Right atrium auricular region (tissue), 2 donors: ENCODE results near the gene ACTN4. TPM values are rescaled to one million over a fixed set of nuclear protein-coding genes. Genes with fewer than 3 reads are reported as not detected.

Experiments
- DNase-seq: peaks from one replicate; pipeline ENCODE4 v3.0.0-alpha.2; 2019; ENCODE audit warnings: low spot score
- H3K27ac ChIP-seq, 2 donors: fragments of 200-600 bp; sonication (generic); 1 replicate in 1 of 2; 2 replicates in 1 of 2; pipeline ENCODE4 v1.5.1; 2016 to 2019
- H3K27me3 ChIP-seq, 2 donors: fragments of 200-600 bp; sonication (generic); one replicate each; pipeline versions ENCODE4 v1.5.1 to v1.6.0; 2017 to 2019
- H3K36me3 ChIP-seq: fragments of 200-600 bp; sonication (generic); one replicate; pipeline ENCODE4 v1.5.1; 2016
- H3K4me1 ChIP-seq, 2 donors: fragments of 200-600 bp; sonication (generic); one replicate each; pipeline versions ENCODE4 v1.5.1 to v1.6.0; 2017 to 2019
- H3K4me3 ChIP-seq, 2 donors: fragments of 200-600 bp; sonication (generic); 1 replicate in 1 of 2; 2 replicates in 1 of 2; pipeline ENCODE4 v1.5.1; 2017 to 2019; ENCODE audit warnings: mild to moderate bottlenecking in 1 of 2, moderate library complexity in 1 of 2
- H3K9me3 ChIP-seq, 2 donors: fragments of 200-600 bp; sonication (generic); one replicate each; pipeline ENCODE4 v1.5.1; 2019
- total RNA-seq, 2 donors: library from RNA; depleted of rRNA; stranded (reverse); fragments of >200 nt; gene quantifications; one replicate each; pipeline ENCODE4 v1.1.0, GENCODE V29; 2016
- TF ChIP-seq, protein P1 (sequence below), 2 donors: fragments of 200-600 bp; sonication (generic); IDR thresholded peaks; one replicate each; pipeline ENCODE4 v1.5.1; 2019; ENCODE audit warnings: antibody characterized with exemption in 2 of 2

ACTN4 gene
- total RNA-seq, 2 donors from 2014 or later = 115 to 180 TPM

DNA sequence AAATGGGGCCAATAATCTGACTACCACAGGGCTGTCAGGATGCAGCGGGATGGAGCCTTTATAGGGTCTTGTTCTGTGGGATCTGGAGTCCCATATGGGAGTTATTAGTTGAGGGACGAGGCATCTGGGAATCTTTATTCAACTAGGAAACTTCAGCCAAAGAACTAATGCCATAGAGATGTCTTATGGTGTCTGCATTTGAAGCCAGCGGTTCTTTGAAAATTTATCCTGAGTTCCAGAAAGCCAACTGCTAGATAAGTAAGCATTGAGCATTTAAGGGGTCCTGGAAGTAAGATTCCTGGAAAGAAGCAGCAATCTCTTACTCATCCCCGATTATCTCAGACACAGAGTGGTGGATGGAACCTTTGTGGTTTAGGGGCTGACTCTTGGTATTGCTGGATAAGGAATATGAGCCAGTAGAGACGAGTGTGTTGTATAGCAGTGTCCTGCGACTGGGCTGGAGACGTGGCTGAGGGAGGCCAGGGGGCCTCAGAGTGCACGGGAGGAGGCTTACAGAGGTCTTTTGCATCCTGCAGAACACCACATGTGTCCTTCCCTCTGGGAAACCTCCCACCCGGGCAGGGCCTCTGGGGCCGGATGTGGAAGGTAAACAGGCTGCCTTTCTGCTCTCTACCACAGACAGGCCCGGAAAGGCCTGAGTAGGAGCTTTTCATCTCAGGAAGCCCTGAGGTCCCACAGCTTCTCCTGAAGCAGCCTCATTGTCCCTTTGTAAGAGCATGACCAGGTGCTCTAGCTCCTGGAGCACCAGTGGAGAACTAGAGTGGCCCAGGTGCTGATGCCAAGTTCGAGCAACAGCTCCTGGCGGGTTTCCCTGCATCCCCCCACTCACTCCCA is 28.8 kb downstream of the ACTN4 start:
- DNase-seq = no peak
- H3K4me1 ChIP-seq = peaks cover 0 to 92% of the 10 kb centered on the region in 2 donors
- TF ChIP-seq, protein P1, sequence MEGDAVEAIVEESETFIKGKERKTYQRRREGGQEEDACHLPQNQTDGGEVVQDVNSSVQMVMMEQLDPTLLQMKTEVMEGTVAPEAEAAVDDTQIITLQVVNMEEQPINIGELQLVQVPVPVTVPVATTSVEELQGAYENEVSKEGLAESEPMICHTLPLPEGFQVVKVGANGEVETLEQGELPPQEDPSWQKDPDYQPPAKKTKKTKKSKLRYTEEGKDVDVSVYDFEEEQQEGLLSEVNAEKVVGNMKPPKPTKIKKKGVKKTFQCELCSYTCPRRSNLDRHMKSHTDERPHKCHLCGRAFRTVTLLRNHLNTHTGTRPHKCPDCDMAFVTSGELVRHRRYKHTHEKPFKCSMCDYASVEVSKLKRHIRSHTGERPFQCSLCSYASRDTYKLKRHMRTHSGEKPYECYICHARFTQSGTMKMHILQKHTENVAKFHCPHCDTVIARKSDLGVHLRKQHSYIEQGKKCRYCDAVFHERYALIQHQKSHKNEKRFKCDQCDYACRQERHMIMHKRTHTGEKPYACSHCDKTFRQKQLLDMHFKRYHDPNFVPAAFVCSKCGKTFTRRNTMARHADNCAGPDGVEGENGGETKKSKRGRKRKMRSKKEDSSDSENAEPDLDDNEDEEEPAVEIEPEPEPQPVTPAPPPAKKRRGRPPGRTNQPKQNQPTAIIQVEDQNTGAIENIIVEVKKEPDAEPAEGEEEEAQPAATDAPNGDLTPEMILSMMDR (IDR thresholded peaks at IDR 0.05) = no peak
- H3K27me3 ChIP-seq = no peaks in the 10 kb centered on the region
- H3K4me3 ChIP-seq = no peak overlapping the region
- H3K27ac ChIP-seq = peak overlapping the region; percentile 83 to 90
- peaks cover 16% of the 10 kb centered on the region for H3K36me3 ChIP-seq
- no peaks in the 10 kb centered on the region for H3K9me3 ChIP-seq

DNA sequence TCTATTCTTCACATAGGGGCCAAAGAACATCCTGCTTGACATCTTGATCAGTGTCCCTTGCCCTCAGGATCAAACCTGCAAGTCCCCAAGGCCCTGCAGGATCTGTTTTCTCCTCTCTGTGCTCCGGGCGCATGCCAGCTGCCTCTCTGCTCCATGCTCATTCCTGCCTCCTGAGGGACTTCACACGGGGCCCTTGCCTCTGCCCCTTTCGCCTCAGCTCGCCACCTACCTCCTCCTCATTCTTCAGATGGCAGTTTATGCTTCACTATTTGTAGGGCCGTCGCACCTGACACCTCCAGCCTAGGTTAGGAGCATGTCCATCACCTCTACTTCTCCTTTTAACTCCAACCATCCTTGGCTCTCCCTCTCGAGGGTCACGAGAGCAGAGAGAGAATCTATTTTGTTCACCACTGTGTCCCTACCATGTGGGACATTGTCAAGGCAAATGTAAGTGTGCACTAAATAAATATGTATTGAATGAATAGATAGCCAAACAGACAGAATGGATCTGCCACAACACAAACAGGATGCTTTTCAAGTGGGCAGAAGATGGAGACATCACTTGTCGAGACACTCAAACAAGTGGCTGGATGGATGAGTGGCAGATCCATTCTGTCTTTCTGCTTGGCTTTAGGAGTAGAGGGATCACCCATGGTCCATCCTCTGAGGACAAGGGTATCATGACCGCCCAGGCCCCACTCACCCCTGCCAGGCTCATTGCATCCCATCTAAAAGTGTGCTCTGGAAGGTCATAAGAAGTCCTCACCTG is 29.6 kb downstream of the ACTN4 start:
- H3K27me3 ChIP-seq = no peaks in the 10 kb centered on the region
- no peaks in the 10 kb centered on the region for H3K9me3 ChIP-seq
- H3K4me3 ChIP-seq = no peak overlapping the region
- TF ChIP-seq, protein P1 (IDR thresholded peaks at IDR 0.05) = no peak
- DNase-seq = no peak
- H3K36me3 ChIP-seq = peaks cover 16% of the 10 kb centered on the region
- peak overlapping the region; percentile 83 to 90 for H3K27ac ChIP-seq
- peaks cover 0 to 92% of the 10 kb centered on the region in 2 donors for H3K4me1 ChIP-seq

DNA sequence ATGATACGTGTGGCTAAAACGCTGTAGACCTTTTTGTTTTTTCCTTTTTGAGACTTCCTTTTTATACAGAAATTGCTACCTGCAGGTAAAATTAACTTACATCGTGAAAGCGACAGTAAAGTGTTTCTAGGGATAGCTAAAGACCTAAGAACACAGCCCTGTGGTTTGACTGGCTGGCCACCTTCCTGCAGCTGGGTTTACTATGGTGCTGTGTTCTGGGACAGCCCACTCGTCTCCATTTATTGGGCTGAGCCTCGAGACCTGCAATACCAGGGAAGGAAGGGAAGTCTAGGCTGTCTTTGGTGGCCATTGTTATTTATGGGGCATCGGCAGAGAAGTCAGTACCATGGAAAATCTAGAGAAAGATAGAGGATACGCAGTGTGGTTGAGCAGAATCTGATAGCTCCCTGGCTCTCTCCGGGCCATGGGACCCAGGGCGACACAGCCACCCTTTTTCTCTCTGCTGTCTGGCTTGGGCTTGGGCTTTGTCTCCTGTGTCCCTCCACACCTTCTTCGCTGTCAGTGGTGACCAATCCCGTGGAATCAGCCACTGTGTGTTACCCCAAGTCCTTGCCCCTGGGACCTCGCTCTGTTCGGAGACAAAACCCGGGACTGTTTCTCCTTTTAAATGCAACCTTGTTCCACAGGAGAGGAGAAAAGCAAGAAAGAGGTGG is 30.9 kb downstream of the ACTN4 start:
- Histone ChIP-seq H3K4me1 (peaks cover 0 to 94% of the 10 kb centered on the region in 2 donors), H3K4me3 (no peak overlapping the region), H3K27me3 (no peaks in the 10 kb centered on the region), H3K27ac (peak overlapping the region; percentile 83 to 90), H3K9me3 (no peaks in the 10 kb centered on the region), H3K36me3 (peaks cover 16% of the 10 kb centered on the region)
- TF ChIP-seq, protein P1 (IDR thresholded peaks at IDR 0.05) = no peak
- DNase-seq = no peak

DNA sequence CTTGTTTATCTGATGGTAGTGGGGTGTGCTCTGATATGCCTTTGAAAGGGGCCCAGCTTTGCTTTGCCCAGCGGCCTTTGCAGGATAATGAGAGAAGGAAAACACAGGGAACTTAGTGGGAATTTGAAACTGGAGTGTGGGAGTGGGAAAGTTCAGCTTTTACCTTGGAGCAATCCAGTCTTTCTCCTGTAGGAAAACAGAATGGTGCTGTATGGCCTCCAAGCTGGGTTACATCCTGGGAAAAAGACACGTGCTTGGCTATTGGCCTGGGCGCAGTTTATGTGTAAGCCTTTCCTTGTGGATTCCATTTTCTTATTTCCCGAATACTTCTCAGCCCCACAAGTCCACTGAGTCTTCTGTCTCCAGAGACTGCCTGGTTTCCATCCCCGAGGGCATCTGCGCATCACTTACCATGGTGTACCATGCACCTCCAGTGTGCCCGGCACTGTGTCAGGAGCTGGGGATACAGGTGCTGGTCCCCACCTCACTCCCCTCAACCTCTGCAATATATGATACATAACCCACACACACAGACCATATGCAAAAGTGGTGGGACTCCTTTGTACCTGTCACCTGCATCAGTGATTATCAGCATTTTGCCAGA is 31.5 kb downstream of the ACTN4 start:
- Histone ChIP-seq H3K36me3 (peaks cover 16% of the 10 kb centered on the region), H3K27ac (peak overlapping the region; percentile 83 to 90), H3K4me3 (no peak overlapping the region), H3K4me1 (peaks cover 0 to 98% of the 10 kb centered on the region in 2 donors), H3K27me3 (no peaks in the 10 kb centered on the region), H3K9me3 (no peaks in the 10 kb centered on the region)
- no peak for DNase-seq
- TF ChIP-seq, protein P1 (IDR thresholded peaks at IDR 0.05) = no peak

- Histone ChIP-seq H3K27ac (peak overlapping the region; percentile 83 to 90), H3K9me3 (no peaks in the 10 kb centered on the region), H3K4me3 (no peak overlapping the region), H3K36me3 (peaks cover 16% of the 10 kb centered on the region), H3K27me3 (no peaks in the 10 kb centered on the region), H3K4me1 (peaks cover 0 to 98% of the 10 kb centered on the region in 2 donors)
- no peak for DNase-seq
- TF ChIP-seq, protein P1 (IDR thresholded peaks at IDR 0.05) = no peak
These were observed 32.4 kb downstream of the ACTN4 start for GRCh38 chr19:38679839-38680238.
